Keratinocyte (primary cell): ENCODE measurements around the gene KIF13A.

Source experiments
- CTCF ChIP-seq, 3 experiments: IDR thresholded peaks in 1 of 3; conservative IDR thresholded peaks in 1 of 3; optimal IDR thresholded peaks in 1 of 3; 2 replicates in 2 of 3; 3 replicates in 1 of 3; pipeline versions ENCODE3 to v1.5.1; 2011; ENCODE audit warnings: low read length in 3 of 3, mild to moderate bottlenecking in 3 of 3, moderate library complexity in 2 of 3, control low read depth in 1 of 3, inconsistent platforms in 1 of 3; ENCODE audit not compliant: insufficient read depth in 2 of 3; ENCODE audit errors: extremely low read depth in 1 of 3
- EZH2 ChIP-seq: IDR thresholded peaks from one replicate; pipeline ENCODE4 v1.6.1; 2012; ENCODE audit warnings: inconsistent platforms, mild to moderate bottlenecking, low read length, moderate library complexity

GRCh38 chr6:17905611-17906592 is 81.5 kb downstream of the KIF13A start:
- TF ChIP-seq CTCF (optimal IDR thresholded peaks at IDR 0.05 in 1 of 3, IDR thresholded peaks at IDR 0.05 in 1 of 3, conservative IDR thresholded peaks at IDR 0.05 in 1 of 3; ENCODE audit: extremely low read depth in 1 of 3, insufficient read depth in 2 of 3, low read length in 3 of 3) = no peak
- no peak for TF ChIP-seq EZH2
